ENCODE measurements around the gene FBXO39. TPM values are rescaled to one million over a fixed set of nuclear protein-coding genes. Genes with fewer than 3 reads are reported as not detected.
"Not testable (repeated sequence)": the region's sequence is repeated elsewhere in the genome, so short reads cannot be mapped to it uniquely, and the experiment has no call there.

FBXO39 gene
- total RNA-seq: not detected in 3 replicates

- no peak for TF ChIP-seq CTCF (IDR thresholded peaks at IDR 0.05; ENCODE audit: unreplicated experiment)
- Mint-ChIP-seq H3K9me3 (peaks cover 14% of the 10 kb centered on the region), H3K36me3 (peaks cover 2% of the 10 kb centered on the region), H3K4me3 (no peak within 1 kb of the TSS), H3K27ac (no peak within 1 kb of the TSS), H3K4me1 (no peaks in the 10 kb centered on the region), H3K27me3 (ENCODE audit: low read depth) (peaks cover 92% of the 10 kb centered on the region)
- no peak for DNase-seq (ENCODE audit: low spot score in 2 of 2, unreplicated experiment in 2 of 2)
Measured at GRCh38 chr17:6775871-6776405, at the start of gene FBXO39. FBXO39 (plus strand) TSS chr17:6776215; CDS start chr17:6779869, 3,654 bp downstream.

GRCh38 chr17:6729531-6729930 lies 46.5 kb upstream of the FBXO39 start:
- no peak overlapping the region for H3K27ac Mint-ChIP-seq
- no peaks in the 10 kb centered on the region for H3K4me1 Mint-ChIP-seq
- no peaks in the 10 kb centered on the region for H3K36me3 Mint-ChIP-seq
- H3K9me3 Mint-ChIP-seq: peaks cover 4% of the 10 kb centered on the region
- H3K27me3 Mint-ChIP-seq (ENCODE audit: low read depth): peaks cover 36% of the 10 kb centered on the region
- no peak for TF ChIP-seq CTCF (IDR thresholded peaks at IDR 0.05; ENCODE audit: unreplicated experiment)
- no peak overlapping the region for H3K4me3 Mint-ChIP-seq
- no peak for DNase-seq (ENCODE audit: low spot score in 2 of 2, unreplicated experiment in 2 of 2)

GRCh38 chr17:6746665-6747064 lies 29.4 kb upstream of the FBXO39 start:
- H3K27me3 Mint-ChIP-seq (ENCODE audit: low read depth): peaks cover 49% of the 10 kb centered on the region
- H3K9me3 Mint-ChIP-seq: peaks cover 18% of the 10 kb centered on the region
- not testable (repeated sequence) for H3K4me3 Mint-ChIP-seq; H3K36me3 Mint-ChIP-seq; H3K27ac Mint-ChIP-seq; H3K4me1 Mint-ChIP-seq; DNase-seq (ENCODE audit: low spot score in 2 of 2, unreplicated experiment in 2 of 2)

- peaks cover 10% of the 10 kb centered on the region for H3K4me1 Mint-ChIP-seq
- peaks cover 36% of the 10 kb centered on the region for H3K27me3 Mint-ChIP-seq (ENCODE audit: low read depth)
- DNase-seq (ENCODE audit: low spot score in 2 of 2, unreplicated experiment in 2 of 2): no peak
- no peak overlapping the region for H3K27ac Mint-ChIP-seq
- no peak for TF ChIP-seq CTCF (IDR thresholded peaks at IDR 0.05; ENCODE audit: unreplicated experiment)
- peaks cover 9% of the 10 kb centered on the region for H3K9me3 Mint-ChIP-seq
- no peak overlapping the region for H3K4me3 Mint-ChIP-seq
- no peaks in the 10 kb centered on the region for H3K36me3 Mint-ChIP-seq
Measured at GRCh38 chr17:6748617-6749016, 27.4 kb upstream of the FBXO39 start.

- peaks cover 9% of the 10 kb centered on the region for H3K9me3 Mint-ChIP-seq
- DNase-seq (ENCODE audit: low spot score in 2 of 2, unreplicated experiment in 2 of 2): no peak
- TF ChIP-seq CTCF (IDR thresholded peaks at IDR 0.05; ENCODE audit: unreplicated experiment): no peak
- no peaks in the 10 kb centered on the region for H3K36me3 Mint-ChIP-seq
- H3K4me1 Mint-ChIP-seq: peaks cover 13% of the 10 kb centered on the region
- H3K27me3 Mint-ChIP-seq (ENCODE audit: low read depth): peaks cover 29% of the 10 kb centered on the region
- H3K4me3 Mint-ChIP-seq: no peak overlapping the region
- H3K27ac Mint-ChIP-seq: no peak overlapping the region
Measured at GRCh38 chr17:6749519-6749918, 26.5 kb upstream of the FBXO39 start.

GRCh38 chr17:6752068-6752909 lies 23.7 kb upstream of the FBXO39 start:
- H3K27ac Mint-ChIP-seq: peak overlapping the region; percentile 95
- H3K27me3 Mint-ChIP-seq (ENCODE audit: low read depth): peaks cover 22% of the 10 kb centered on the region
- no peaks in the 10 kb centered on the region for H3K36me3 Mint-ChIP-seq
- H3K4me3 Mint-ChIP-seq: no peak overlapping the region
- no peak for TF ChIP-seq CTCF (IDR thresholded peaks at IDR 0.05; ENCODE audit: unreplicated experiment)
- peaks cover 9% of the 10 kb centered on the region for H3K9me3 Mint-ChIP-seq
- no peak for DNase-seq (ENCODE audit: low spot score in 2 of 2, unreplicated experiment in 2 of 2)
- H3K4me1 Mint-ChIP-seq: peaks cover 15% of the 10 kb centered on the region

Measured in mesothelial cell of epicardium (in vitro differentiated cells).